GM12801 (cell line): ENCODE measurements around the gene STATH.
"Not testable (repeated sequence)": the region's sequence is repeated elsewhere in the genome, so short reads cannot be mapped to it uniquely, and the experiment has no call there.

ENCODE experiments used
- TF ChIP-seq, protein P1 (sequence below): IDR thresholded peaks from one replicate; pipeline ENCODE4 v1.5.1; 2011; ENCODE audit warnings: control low read depth; ENCODE audit not compliant: insufficient read length; ENCODE audit errors: extremely low read depth

STATH gene

DNA sequence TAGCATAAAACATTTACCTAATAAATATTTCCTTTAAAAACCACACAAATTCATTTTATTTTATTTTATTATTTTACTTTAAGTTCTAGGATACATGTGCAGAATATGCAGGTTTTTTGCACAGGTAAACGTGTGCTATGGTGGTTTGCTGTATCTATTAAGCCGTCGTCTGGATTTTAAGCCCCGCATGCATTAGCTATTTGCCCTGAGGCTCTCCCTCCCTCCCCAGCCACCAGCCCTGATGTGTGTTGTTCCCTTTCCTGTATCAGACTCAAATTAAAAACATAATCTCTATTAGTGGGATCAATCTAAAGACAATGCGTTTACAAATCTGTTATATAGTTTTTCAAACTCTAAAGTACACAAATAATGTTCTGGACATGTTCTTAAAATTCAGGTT lies 31.2 kb downstream of the STATH start:
- TF ChIP-seq, protein P1, sequence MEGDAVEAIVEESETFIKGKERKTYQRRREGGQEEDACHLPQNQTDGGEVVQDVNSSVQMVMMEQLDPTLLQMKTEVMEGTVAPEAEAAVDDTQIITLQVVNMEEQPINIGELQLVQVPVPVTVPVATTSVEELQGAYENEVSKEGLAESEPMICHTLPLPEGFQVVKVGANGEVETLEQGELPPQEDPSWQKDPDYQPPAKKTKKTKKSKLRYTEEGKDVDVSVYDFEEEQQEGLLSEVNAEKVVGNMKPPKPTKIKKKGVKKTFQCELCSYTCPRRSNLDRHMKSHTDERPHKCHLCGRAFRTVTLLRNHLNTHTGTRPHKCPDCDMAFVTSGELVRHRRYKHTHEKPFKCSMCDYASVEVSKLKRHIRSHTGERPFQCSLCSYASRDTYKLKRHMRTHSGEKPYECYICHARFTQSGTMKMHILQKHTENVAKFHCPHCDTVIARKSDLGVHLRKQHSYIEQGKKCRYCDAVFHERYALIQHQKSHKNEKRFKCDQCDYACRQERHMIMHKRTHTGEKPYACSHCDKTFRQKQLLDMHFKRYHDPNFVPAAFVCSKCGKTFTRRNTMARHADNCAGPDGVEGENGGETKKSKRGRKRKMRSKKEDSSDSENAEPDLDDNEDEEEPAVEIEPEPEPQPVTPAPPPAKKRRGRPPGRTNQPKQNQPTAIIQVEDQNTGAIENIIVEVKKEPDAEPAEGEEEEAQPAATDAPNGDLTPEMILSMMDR = no peak

DNA sequence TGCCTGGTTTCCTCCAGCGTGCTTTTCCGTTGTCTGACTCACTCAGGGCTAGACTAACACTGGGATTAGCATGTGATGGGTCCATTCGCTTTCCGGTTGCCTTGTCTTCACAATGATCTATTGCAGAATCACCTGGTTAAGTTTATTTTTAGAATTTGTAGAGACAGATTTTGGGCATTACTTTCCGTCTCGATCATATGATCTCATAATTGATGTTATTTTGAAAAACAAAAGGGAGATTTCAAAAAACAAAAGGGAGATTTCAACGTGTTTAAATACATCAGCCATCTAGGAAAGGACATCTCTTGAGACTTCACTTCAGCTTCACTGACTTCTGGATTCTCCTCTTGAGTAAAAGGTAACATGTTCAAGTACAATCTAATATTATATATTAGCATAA lies 32.4 kb downstream of the STATH start, which contains the start of gene HTN3:
Gene HTN3 (plus strand): TSS at position 301 of the 400 bp plus-strand sequence. CDS start 2,282 bp downstream, outside the sequence.
- TF ChIP-seq, protein P1 = not testable (repeated sequence)

DNA sequence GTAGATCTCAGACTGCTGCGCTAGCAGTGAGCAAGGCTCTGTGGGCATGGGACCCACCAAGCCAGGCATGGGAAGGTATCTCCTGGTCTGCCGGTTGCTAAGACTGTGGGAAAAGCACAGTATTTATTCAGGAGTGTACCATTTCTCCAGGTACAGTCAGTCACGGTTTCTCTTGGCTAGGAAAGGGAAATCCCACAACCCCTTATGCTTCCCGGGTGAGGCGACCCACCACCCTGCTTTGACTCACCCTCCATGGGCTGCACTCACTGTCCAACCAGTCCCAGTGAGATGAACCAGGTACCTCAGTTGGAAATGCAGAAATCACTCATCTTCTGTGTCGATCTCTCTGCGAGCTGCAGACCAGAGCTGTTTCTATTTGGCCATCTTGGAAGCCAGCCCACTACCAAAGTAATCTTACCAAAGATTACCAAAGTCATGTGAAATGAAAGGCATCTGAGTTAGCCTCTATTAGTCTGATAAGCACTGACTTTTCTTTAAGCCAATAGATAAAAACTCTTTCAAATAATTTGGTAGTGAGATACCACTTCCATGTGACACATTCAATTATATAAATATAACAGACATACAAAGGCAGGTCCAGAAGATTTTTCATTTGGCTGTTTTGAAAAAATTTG lies 46.0 kb downstream of the STATH start:
- TF ChIP-seq, protein P1 = no peak

DNA sequence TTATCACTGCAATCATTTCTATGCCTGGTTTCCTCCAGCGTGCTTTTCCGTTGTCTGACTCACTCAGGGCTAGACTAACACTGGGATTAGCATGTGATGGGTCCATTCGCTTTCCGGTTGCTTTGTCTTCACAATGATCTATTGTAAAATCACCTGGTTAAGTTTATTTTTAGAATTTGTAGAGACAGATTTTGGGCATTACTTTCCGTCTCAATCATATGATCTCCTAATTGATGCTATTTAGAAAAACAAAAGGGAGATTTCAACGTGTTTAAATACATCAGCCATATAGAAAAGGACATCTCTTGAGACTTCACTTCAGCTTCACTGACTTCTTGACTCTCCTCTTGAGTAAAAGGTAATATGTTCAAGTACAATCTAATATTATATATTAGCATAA lies 54.4 kb downstream of the STATH start, which contains the start of gene HTN1:
Gene HTN1 (plus strand): TSS at position 301 of the 400 bp plus-strand sequence. CDS start 2,639 bp downstream, outside the sequence.
- TF ChIP-seq, protein P1 = not testable (repeated sequence)
